Bronchial epithelial cell (primary cell): Measurements from ENCODE around the gene TAS1R3. TPM values are rescaled to one million over a fixed set of nuclear protein-coding genes. Genes with fewer than 3 reads are reported as not detected.

ENCODE experiments used
- DNase-seq: peaks from one replicate; pipeline ENCODE4 v3.0.0-alpha.2; 2010; ENCODE audit warnings: low read depth
- FAIRE-seq: peaks from 2 replicates; lab custom pipeline; 2011; peaks lifted over from hg19 to GRCh38; lab: Jason Lieb, UNC
- H3K27me3 ChIP-seq: 2 replicates; pipeline ENCODE4 v1.5.1; 2011; ENCODE audit warnings: low read length; ENCODE audit not compliant: control insufficient read depth, insufficient read depth
- H3K36me3 ChIP-seq: 2 replicates; pipeline ENCODE4 v1.5.1; 2011; ENCODE audit warnings: low read length; ENCODE audit not compliant: control insufficient read depth, insufficient read depth
- H3K4me3 ChIP-seq: 2 replicates; pipeline ENCODE4 v1.5.1; 2011; ENCODE audit warnings: mild to moderate bottlenecking, low read depth, low read length, control low read depth
- CTCF ChIP-seq: IDR thresholded peaks from 2 replicates; pipeline ENCODE4 v1.5.1; 2011; ENCODE audit warnings: mild to moderate bottlenecking, moderate library complexity, low read length, control low read depth, inconsistent platforms; ENCODE audit not compliant: insufficient read depth, severe bottlenecking
- total RNA-seq: library from RNA; depleted of rRNA; stranded (reverse); fragments of >200 nt; gene quantifications from 2 replicates; pipeline ENCODE4 v1.2.1, GENCODE V29; 2014

TAS1R3 gene
- total RNA-seq, 1 donor from 2014 or later: 0.26 TPM

- FAIRE-seq (peak; percentile 97), DNase-seq (no peak)
- Histone ChIP-seq H3K27me3 (no peaks in the 10 kb centered on the region), H3K4me3 (no peak overlapping the region), H3K36me3 (peaks cover 7% of the 10 kb centered on the region)
- no peak for TF ChIP-seq CTCF
These were observed 1.5 kb upstream of the TAS1R3 start for GRCh38 chr1:1329304-1330210.

GRCh38 chr1:1330366-1331067 lies 563 bp upstream of the TAS1R3 start:
- H3K4me3 ChIP-seq: no peak overlapping the region

GRCh38 chr1:1332031-1332755 lies 1.1 kb downstream of the TAS1R3 start:
- Histone ChIP-seq H3K36me3 (peaks cover 11% of the 10 kb centered on the region), H3K27me3 (no peaks in the 10 kb centered on the region), H3K4me3 (no peak overlapping the region)
- no peak for FAIRE-seq
- no peak for TF ChIP-seq CTCF
- no peak for DNase-seq

More at GRCh38 chr1:1330366-1331067, 563 bp upstream of the TAS1R3 start:
- DNase-seq (no peak), FAIRE-seq (no peak)
- Histone ChIP-seq H3K27me3 (no peaks in the 10 kb centered on the region), H3K36me3 (peaks cover 9% of the 10 kb centered on the region)
- no peak for TF ChIP-seq CTCF

- FAIRE-seq (no peak), DNase-seq (peak; percentile 49)
- no peaks in the 10 kb centered on the region for H3K27me3 ChIP-seq
- no peak overlapping the region for H3K4me3 ChIP-seq
- H3K36me3 ChIP-seq: peaks cover 12% of the 10 kb centered on the region
- TF ChIP-seq CTCF: no peak
These were observed 1.8 kb downstream of the TAS1R3 start for GRCh38 chr1:1332774-1333480.

GRCh38 chr1:1333551-1334241 lies 2.6 kb downstream of the TAS1R3 start:
- no peak for TF ChIP-seq CTCF
- DNase-seq (no peak), FAIRE-seq (no peak)
- H3K4me3 ChIP-seq: no peak overlapping the region
- H3K36me3 ChIP-seq: peaks cover 16% of the 10 kb centered on the region
- no peaks in the 10 kb centered on the region for H3K27me3 ChIP-seq
